GM13977 (cell line): ENCODE data around the gene REG4.

Source experiments
- DNase-seq: peaks from one replicate; pipeline ENCODE4 v3.0.0; 2012; ENCODE audit warnings: low spot score
- CTCF ChIP-seq: IDR thresholded peaks from 2 replicates; pipeline ENCODE4 v1.5.1; 2012; ENCODE audit warnings: mild to moderate bottlenecking, control low read depth; ENCODE audit not compliant: insufficient read depth; ENCODE audit errors: extremely low read depth, missing control alignments
- in situ Hi-C: fragments of 300-500 bp; cut with MboI; formaldehyde crosslinking; loops from one replicate; pipeline ENCODE4 v1.12.0; 2022; ENCODE audit warnings: low sequenced_read_pairs, low pct_unique_long_range_greater_than_20kb, mixed read lengths, inconsistent platforms; ENCODE audit not compliant: unreplicated experiment

Gene REG4

GRCh38 chr1:119822406-119822805, 11.1 kb upstream of the REG4 start:
- no peak for TF ChIP-seq CTCF
- in situ Hi-C loops, result no loop called here
- DNase-seq, result no peak

GRCh38 chr1:119818181-119818580, 6.9 kb upstream of the REG4 start:
- DNase-seq, result no peak
- no peak for TF ChIP-seq CTCF
- in situ Hi-C loops, result no loop called here

GRCh38 chr1:119816407-119816806, 5.1 kb upstream of the REG4 start:
- TF ChIP-seq CTCF, result no peak

GRCh38 chr1:119815928-119816327, 4.7 kb upstream of the REG4 start:
- in situ Hi-C loops, result no loop called here
- no peak for DNase-seq
- no peak for TF ChIP-seq CTCF

More at GRCh38 chr1:119816407-119816806, 5.1 kb upstream of the REG4 start:
- DNase-seq, result no peak
- in situ Hi-C loops, result no loop called here

- in situ Hi-C loops, result no loop called here
- DNase-seq, result no peak
- TF ChIP-seq CTCF, result no peak
Observed at GRCh38 chr1:119815361-119815760, 4.1 kb upstream of the REG4 start.

- no peak for DNase-seq
- in situ Hi-C loops, result no loop called here
- TF ChIP-seq CTCF, result no peak
Observed at GRCh38 chr1:119814288-119814687, 3.0 kb upstream of the REG4 start.

GRCh38 chr1:119811985-119812557, 811 bp upstream of the REG4 start:
- DNase-seq, result no peak
- no peak for TF ChIP-seq CTCF
- in situ Hi-C loops, result no loop called here
